Bronchial epithelial cell (primary cell): ENCODE data around the gene ZNF76. TPM values are rescaled to one million over a fixed set of nuclear protein-coding genes. Genes with fewer than 3 reads are reported as not detected.
"Not testable (repeated sequence)": the region's sequence is repeated elsewhere in the genome, so short reads cannot be mapped to it uniquely, and the experiment has no call there.

Experiments
- DNase-seq: peaks from one replicate; pipeline ENCODE4 v3.0.0-alpha.2; 2010; ENCODE audit warnings: low read depth
- FAIRE-seq: peaks from 2 replicates; lab custom pipeline; 2011; peaks lifted over from hg19 to GRCh38; lab: Jason Lieb, UNC
- H3K27me3 ChIP-seq: 2 replicates; pipeline ENCODE4 v1.5.1; 2011; ENCODE audit warnings: low read length; ENCODE audit not compliant: control insufficient read depth, insufficient read depth
- H3K36me3 ChIP-seq: 2 replicates; pipeline ENCODE4 v1.5.1; 2011; ENCODE audit warnings: low read length; ENCODE audit not compliant: control insufficient read depth, insufficient read depth
- H3K4me3 ChIP-seq: 2 replicates; pipeline ENCODE4 v1.5.1; 2011; ENCODE audit warnings: mild to moderate bottlenecking, low read depth, low read length, control low read depth
- total RNA-seq: library from RNA; depleted of rRNA; stranded (reverse); fragments of >200 nt; gene quantifications from 2 replicates; pipeline ENCODE4 v1.2.1, GENCODE V29; 2014
- TF ChIP-seq, protein P1 (sequence below): IDR thresholded peaks from 2 replicates; pipeline ENCODE4 v1.5.1; 2011; ENCODE audit warnings: mild to moderate bottlenecking, moderate library complexity, low read length, control low read depth, inconsistent platforms; ENCODE audit not compliant: insufficient read depth, severe bottlenecking

Gene ZNF76
- total RNA-seq, 1 donor from 2014 or later, result 5.3 TPM

DNA sequence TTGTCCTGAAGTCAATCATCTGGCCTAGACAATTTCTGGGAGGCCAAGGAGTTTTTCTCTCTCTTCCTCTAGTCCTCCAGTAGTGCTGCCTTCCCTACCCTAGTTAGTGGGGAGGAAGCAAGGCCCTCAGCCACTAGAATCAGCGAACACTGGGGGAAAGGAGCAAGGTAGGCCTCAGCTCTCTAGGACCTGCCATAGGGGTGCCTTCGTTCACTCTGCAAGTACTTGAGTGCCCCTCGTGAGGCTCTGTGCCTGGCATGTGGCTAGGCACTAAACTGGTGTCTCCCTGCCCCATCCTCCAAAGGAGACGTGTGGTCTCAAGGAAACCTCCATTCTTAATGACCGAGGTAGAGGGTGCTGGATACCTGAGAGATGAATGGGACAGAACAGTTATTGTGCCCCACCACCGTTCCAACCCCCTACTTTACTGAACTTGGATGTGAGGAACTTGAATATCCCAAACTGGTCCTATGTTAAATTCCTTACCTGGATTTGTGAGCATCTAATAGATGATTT is 39.1 kb downstream of the ZNF76 start:
- Histone ChIP-seq H3K4me3 (peak overlapping the region; percentile 57), H3K36me3 (peaks cover 7% of the 10 kb centered on the region), H3K27me3 (no peaks in the 10 kb centered on the region)
- FAIRE-seq, result no peak
- TF ChIP-seq, protein P1, sequence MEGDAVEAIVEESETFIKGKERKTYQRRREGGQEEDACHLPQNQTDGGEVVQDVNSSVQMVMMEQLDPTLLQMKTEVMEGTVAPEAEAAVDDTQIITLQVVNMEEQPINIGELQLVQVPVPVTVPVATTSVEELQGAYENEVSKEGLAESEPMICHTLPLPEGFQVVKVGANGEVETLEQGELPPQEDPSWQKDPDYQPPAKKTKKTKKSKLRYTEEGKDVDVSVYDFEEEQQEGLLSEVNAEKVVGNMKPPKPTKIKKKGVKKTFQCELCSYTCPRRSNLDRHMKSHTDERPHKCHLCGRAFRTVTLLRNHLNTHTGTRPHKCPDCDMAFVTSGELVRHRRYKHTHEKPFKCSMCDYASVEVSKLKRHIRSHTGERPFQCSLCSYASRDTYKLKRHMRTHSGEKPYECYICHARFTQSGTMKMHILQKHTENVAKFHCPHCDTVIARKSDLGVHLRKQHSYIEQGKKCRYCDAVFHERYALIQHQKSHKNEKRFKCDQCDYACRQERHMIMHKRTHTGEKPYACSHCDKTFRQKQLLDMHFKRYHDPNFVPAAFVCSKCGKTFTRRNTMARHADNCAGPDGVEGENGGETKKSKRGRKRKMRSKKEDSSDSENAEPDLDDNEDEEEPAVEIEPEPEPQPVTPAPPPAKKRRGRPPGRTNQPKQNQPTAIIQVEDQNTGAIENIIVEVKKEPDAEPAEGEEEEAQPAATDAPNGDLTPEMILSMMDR, result no peak
- DNase-seq, result no peak

DNA sequence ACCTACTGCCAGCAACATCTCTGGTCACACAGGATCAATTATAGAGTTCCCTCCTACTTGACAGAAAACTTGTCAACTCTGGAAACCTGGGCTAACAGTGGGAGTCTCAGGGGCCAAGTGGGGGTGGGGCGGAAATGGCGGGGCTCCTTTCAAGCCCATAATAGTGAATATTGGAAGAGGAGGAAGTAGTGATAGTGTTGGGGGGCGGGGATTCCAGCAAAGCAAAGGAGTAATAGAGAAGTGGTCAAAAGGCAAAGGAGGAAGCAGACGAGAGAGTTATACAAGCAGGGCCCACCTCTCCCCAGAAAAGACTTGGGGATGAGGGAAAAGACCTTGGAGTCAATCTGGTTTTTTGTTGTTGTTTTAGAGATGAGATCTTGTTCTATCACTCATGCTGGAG is 40.1 kb downstream of the ZNF76 start:
- TF ChIP-seq, protein P1, result no peak
- H3K27me3 ChIP-seq, result no peaks in the 10 kb centered on the region
- DNase-seq, result no peak
- no peak overlapping the region for H3K4me3 ChIP-seq
- no peak for FAIRE-seq
- H3K36me3 ChIP-seq, result peaks cover 5% of the 10 kb centered on the region

DNA sequence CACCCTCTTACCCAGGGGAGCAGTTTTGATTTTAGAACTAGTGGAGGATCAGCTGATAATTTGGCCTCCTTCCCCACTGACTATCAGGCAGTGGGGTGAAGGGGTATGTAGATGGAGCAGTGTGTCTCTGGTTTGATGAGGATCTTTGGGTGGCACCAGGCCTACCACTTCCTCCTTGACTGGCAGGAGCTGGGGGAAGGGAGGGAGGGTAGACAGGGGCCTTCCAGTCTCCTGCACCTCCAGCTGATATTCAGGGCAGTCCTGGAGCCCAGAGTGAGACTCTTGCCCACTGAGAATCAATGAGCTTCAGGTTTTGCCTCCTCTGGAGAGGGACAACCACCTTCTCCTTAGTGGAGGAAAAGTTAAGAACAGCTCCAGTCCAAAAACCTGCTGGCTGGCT is 41.3 kb downstream of the ZNF76 start:
- Histone ChIP-seq H3K27me3 (no peaks in the 10 kb centered on the region), H3K4me3 (no peak overlapping the region), H3K36me3 (no peaks in the 10 kb centered on the region)
- FAIRE-seq (no peak), DNase-seq (no peak)
- TF ChIP-seq, protein P1, result no peak

DNA sequence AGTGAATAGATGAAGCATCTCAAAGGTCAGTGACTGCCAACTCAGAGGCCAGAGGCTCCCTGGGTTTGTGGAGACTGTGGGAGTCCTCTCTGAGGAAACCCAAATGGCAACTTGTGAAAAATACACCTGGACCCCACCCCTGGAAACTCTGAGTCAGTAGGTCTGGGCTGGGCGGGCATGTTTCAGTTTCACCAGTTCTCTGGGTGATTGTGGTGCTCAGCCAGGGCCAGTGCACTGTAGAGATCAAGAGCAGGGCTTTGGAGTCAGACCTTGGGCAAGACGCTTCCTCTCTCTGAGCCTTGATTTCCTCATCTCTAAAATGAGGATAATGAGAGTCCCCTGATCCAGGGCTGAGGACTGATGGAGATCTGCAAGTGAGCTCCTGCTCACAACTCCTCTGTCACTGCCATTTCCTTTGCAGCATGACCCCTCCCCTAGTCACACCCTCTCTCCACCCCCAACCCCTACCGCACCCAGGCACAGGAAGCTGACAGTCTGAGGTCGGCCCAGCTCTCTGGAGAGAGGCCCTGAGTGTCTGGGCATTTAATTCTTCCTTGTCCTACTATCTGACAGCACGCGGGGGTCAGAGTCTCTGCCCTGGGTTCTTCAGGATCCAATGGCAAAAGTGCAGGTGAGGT is 43.2 kb downstream of the ZNF76 start:
- DNase-seq (peak; percentile 91), FAIRE-seq (no peak)
- Histone ChIP-seq H3K4me3 (no peak overlapping the region), H3K36me3 (no peaks in the 10 kb centered on the region), H3K27me3 (no peaks in the 10 kb centered on the region)
- TF ChIP-seq, protein P1, result no peak

DNA sequence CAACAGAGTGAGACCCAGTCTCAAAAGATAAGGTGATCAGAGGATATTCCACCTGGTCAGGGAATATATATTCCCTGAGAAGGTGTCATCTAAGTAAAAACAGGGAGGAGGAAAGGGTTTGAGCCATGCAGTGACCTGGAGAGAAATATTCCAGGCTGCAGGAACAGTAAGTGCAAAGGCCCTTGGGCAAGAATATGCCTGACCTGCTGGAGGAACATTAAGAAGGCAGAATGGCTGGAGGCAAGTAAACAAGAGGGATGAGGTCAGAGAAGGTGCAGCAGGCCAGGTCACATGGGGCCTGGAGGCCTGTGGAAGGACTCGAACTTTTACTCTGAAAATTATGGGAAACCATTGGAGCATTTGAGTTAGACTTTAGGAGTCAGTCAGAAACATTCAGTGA is 44.8 kb downstream of the ZNF76 start:
- DNase-seq, result no peak
- Histone ChIP-seq H3K27me3 (no peaks in the 10 kb centered on the region), H3K36me3 (peaks cover 2% of the 10 kb centered on the region), H3K4me3 (no peak overlapping the region)
- no peak for FAIRE-seq
- TF ChIP-seq, protein P1, result no peak

DNA sequence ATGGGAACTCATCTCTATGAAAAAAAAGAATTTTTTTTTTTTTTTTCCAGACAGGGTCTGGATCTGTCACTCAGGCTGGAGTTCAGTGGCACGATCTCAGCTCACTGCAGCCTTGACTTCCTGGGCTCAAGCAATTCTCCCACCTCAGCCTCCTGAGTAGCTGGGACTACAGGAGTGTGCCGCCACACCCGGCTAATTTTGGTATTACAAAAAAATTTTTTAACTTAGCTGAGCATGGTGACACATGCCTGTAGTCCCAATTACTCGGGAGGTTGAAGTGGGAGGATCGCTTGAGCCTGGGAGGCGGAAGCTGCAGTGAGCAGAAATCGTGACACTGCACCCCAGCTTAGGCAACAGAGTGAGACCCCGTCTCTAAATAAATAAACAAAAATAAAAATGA is 45.6 kb downstream of the ZNF76 start:
- no peak overlapping the region for H3K4me3 ChIP-seq
- DNase-seq (no peak), FAIRE-seq (no peak)
- TF ChIP-seq, protein P1, result no peak
- peaks cover 3% of the 10 kb centered on the region for H3K36me3 ChIP-seq
- no peaks in the 10 kb centered on the region for H3K27me3 ChIP-seq

DNA sequence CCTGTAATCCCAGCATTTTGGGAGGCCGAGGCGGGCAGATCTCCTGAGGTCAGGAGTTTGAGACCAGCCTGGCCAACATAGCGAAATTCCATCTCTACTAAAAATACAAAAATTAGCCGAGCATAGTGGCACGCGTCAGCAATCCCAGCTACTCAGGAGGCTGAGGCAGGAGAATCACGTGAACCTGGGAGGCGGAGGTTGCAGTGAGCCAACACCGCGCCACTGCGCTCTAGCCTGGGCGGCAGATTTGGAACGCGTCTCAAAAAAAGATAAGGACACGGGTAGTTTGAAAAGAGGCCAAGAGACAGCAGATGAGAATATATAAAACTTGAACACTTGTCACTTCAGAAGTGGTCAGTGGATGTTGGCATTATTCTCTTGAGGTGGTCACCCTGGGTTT is 47.6 kb downstream of the ZNF76 start:
- H3K4me3 ChIP-seq, FAIRE-seq, DNase-seq, H3K27me3 ChIP-seq: not testable (repeated sequence)
- peaks cover 11% of the 10 kb centered on the region for H3K36me3 ChIP-seq

DNA sequence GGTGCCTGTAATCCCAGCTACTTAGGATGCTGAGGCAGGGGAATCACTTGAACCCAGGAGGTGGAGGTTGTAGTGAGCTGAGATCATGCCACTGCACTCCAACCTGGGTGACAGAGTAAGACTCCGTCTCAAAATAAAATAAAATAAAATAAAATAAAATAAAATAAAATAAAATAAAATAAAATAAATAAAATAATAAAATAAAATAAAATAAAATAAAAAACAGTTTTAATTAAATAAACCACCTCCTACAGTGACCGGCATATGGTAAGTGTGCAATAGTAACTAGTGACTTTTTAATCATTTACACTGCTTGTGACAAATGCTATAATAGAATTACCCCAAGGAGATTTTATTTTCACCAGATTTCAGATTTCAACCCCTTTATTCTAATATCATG is 49.0 kb downstream of the ZNF76 start:
- H3K4me3 ChIP-seq, FAIRE-seq, DNase-seq, H3K27me3 ChIP-seq: not testable (repeated sequence)
- peaks cover 16% of the 10 kb centered on the region for H3K36me3 ChIP-seq
